Adrenal gland (tissue), 5 donors: ENCODE results near the gene ANKS4B.

ENCODE experiments used
- CTCF ChIP-seq, 6 experiments: fragments of 450-650 bp in 4 of 6; fragments of 200-600 bp in 2 of 6; sonication (generic) in 1 of 6; IDR thresholded peaks; 1 replicate in 5 of 6; 2 replicates in 1 of 6; pipeline versions ENCODE4 v1.5.1 to v1.8.0; 2016 to 2021; ENCODE audit warnings: antibody characterized with exemption in 6 of 6, mild to moderate bottlenecking in 2 of 6, moderate library complexity in 1 of 6
- POLR2A ChIP-seq, 2 donors: fragments of 450-650 bp; IDR thresholded peaks; one replicate each; pipeline ENCODE4 v1.6.1; 2017; ENCODE audit warnings: antibody characterized with exemption in 2 of 2, mild to moderate bottlenecking in 2 of 2, moderate library complexity in 1 of 2
- donor health status: DM: no; HTN: no; CAD: no.

GRCh38 chr16:21186326-21186691 lies 47.2 kb upstream of the ANKS4B start:
- TF ChIP-seq POLR2A (IDR thresholded peaks at IDR 0.05), result no peak
- no peak for TF ChIP-seq CTCF (IDR thresholded peaks at IDR 0.05)
